Thoracic aorta (tissue), 2 donors: ENCODE measurements around the gene C1R. TPM values are rescaled to one million over a fixed set of nuclear protein-coding genes. Genes with fewer than 3 reads are reported as not detected.

Source experiments
- ATAC-seq: fragments of 150-250 bp; one replicate; pipeline ENCODE4 v1.8.0; 2017; ENCODE audit warnings: low read depth; ENCODE audit not compliant: insufficient number of reproducible peaks, low FRiP score
- DNase-seq: peaks from one replicate; pipeline ENCODE4 v3.0.0-alpha.2; 2020; ENCODE audit warnings: low spot score
- H3K27ac ChIP-seq, 2 donors: fragments of 200-600 bp; sonication (generic); 1 replicate in 1 of 2; 2 replicates in 1 of 2; pipeline ENCODE4 v1.5.1; 2016; ENCODE audit warnings: mild to moderate bottlenecking in 2 of 2, moderate library complexity in 2 of 2
- H3K27me3 ChIP-seq: fragments of 200-600 bp; sonication (generic); replicated peaks from 2 replicates; pipeline ENCODE4 v1.6.0; 2016; ENCODE audit warnings: mild to moderate bottlenecking; ENCODE audit not compliant: insufficient read depth
- H3K36me3 ChIP-seq: fragments of 200-600 bp; sonication (generic); one replicate; pipeline ENCODE4 v1.5.1; 2016
- H3K4me1 ChIP-seq, 2 donors: fragments of 200-600 bp; sonication (generic); 1 replicate in 1 of 2; 2 replicates in 1 of 2; pipeline versions ENCODE4 v1.5.1 to v1.6.0; 2016; ENCODE audit warnings: low read depth in 2 of 2, mild to moderate bottlenecking in 1 of 2; ENCODE audit not compliant: control insufficient read depth in 1 of 2
- H3K4me3 ChIP-seq: fragments of 200-600 bp; sonication (generic); 2 replicates; pipeline ENCODE4 v1.5.1; 2016; ENCODE audit warnings: mild to moderate bottlenecking
- H3K9me3 ChIP-seq: fragments of 200-600 bp; sonication (generic); 2 replicates; pipeline ENCODE4 v1.5.1; 2016
- total RNA-seq, 2 donors: library from RNA; depleted of rRNA; stranded (reverse); fragments of >200 nt; gene quantifications; one replicate each; pipeline versions ENCODE4 v1.1.0 to v1.2.3, GENCODE V29; 2016
- TF ChIP-seq, protein P1 (sequence below): fragments of 200-600 bp; sonication (generic); IDR thresholded peaks from one replicate; pipeline ENCODE4 v1.5.1; 2019; ENCODE audit warnings: antibody characterized with exemption

C1R gene
- total RNA-seq, 2 donors from 2014 or later, result 811 to 997 TPM

DNA sequence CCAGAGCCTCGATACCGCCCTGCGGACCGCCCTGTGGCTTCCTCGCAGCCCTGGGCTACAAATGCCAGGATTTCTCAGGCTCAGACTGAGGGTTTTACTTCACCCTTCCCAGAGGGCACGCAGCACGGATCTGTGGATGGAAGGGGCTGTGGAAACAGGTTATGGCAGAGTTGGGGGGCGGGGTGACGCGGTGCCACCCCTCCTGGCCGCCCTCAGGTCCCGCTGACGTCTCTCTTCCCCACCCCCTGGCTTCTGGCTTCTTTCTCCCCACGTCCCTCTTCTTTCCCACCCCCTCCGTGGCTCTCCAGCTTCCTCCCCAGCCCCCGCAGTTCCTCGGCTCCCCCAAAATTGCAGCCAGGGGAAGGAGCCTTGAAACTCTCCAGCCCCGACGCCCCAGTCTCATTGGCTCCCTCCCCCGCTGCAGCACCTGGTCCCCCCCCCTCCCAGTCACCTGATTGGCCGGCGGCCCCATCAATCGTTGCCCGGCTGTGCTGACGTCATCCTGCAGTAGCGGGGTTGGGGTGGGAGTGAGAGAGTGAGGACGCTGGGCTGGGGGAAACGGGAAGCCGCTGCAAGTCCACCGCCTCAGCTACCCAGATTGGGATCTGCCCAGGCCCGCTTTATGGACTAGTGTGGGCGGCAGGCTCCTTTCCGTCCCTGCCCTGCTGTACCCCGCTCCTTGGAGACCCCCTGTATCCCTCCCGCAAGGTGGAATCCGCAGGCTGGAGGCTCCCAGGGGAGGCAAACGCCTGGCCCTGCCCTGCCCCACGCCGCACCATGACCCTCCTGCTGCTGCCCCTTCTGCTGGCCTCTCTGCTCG, 37.8 kb upstream of the C1R start, which contains the start of gene CLSTN3:
Gene CLSTN3, plus strand, starts transcription at position 500 of the 820 bp plus-strand sequence. Its CDS starts 278 bp downstream, at position 778.
- peaks cover 12 to 14% of the 10 kb centered on the region in 2 donors for H3K4me1 ChIP-seq
- TF ChIP-seq, protein P1, sequence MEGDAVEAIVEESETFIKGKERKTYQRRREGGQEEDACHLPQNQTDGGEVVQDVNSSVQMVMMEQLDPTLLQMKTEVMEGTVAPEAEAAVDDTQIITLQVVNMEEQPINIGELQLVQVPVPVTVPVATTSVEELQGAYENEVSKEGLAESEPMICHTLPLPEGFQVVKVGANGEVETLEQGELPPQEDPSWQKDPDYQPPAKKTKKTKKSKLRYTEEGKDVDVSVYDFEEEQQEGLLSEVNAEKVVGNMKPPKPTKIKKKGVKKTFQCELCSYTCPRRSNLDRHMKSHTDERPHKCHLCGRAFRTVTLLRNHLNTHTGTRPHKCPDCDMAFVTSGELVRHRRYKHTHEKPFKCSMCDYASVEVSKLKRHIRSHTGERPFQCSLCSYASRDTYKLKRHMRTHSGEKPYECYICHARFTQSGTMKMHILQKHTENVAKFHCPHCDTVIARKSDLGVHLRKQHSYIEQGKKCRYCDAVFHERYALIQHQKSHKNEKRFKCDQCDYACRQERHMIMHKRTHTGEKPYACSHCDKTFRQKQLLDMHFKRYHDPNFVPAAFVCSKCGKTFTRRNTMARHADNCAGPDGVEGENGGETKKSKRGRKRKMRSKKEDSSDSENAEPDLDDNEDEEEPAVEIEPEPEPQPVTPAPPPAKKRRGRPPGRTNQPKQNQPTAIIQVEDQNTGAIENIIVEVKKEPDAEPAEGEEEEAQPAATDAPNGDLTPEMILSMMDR, result no peak
- H3K27me3 ChIP-seq, result no peaks in the 10 kb centered on the region
- no peaks in the 10 kb centered on the region for H3K36me3 ChIP-seq
- DNase-seq (peak; percentile 52), ATAC-seq (peak; percentile 68)
- H3K4me3 ChIP-seq, result peak within 1 kb of the TSS; percentile 95
- H3K9me3 ChIP-seq, result no peaks in the 10 kb centered on the region
- peak within 1 kb of the TSS; percentile 20 to 76 for H3K27ac ChIP-seq

DNA sequence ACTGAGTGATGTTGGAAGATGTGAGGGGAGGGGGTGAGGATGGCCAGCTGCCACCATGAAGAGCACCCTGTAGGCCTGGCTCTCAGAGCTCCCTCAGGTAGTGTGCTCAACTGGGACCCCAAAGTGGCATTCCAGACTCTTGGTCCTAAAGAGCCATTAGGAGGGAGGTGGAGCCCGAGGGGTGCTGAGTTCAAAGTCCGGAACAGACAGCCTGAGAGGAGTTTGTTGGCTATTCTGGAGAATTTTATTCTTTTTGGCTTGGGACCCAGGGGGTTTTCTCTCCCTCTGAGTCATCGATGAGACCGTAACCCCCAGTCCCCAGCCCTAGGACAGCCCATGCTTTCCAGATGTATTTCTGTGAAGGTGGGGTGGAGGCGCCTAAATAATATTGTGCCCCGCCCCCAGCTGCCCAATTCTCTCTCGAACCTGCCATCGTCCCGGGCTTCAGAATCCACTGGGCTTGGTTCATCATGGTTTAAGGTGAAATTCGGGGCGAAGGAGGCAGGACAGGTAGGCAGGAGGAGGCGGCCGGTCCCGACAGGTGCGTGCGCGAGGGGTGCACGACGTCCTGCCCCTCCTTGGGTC, 37.1 kb upstream of the C1R start:
- Histone ChIP-seq H3K27ac (peak overlapping the region; percentile 20 to 76), H3K9me3 (no peaks in the 10 kb centered on the region), H3K4me1 (peaks cover 12 to 14% of the 10 kb centered on the region in 2 donors), H3K36me3 (no peaks in the 10 kb centered on the region), H3K27me3 (no peaks in the 10 kb centered on the region), H3K4me3 (peak overlapping the region; percentile 95)
- no peak for ATAC-seq
- DNase-seq, result no peak
- TF ChIP-seq, protein P1, result no peak

- H3K9me3 ChIP-seq, result no peaks in the 10 kb centered on the region
- H3K27ac ChIP-seq, result peak within 1 kb of the TSS; percentile 20 to 76
- DNase-seq (no peak), ATAC-seq (no peak)
- TF ChIP-seq, protein P1, result no peak
- H3K4me3 ChIP-seq, result peak within 1 kb of the TSS; percentile 95
- H3K36me3 ChIP-seq, result no peaks in the 10 kb centered on the region
- no peaks in the 10 kb centered on the region for H3K27me3 ChIP-seq
- H3K4me1 ChIP-seq, result peaks cover 12 to 14% of the 10 kb centered on the region in 2 donors
Measured at GRCh38 chr12:7128681-7129286, 36.5 kb upstream of the C1R start, which contains the start of gene RBP5. Gene RBP5, minus strand, starts transcription at chr12:7128889. Its CDS starts 114 bp downstream, at chr12:7128775.

DNA sequence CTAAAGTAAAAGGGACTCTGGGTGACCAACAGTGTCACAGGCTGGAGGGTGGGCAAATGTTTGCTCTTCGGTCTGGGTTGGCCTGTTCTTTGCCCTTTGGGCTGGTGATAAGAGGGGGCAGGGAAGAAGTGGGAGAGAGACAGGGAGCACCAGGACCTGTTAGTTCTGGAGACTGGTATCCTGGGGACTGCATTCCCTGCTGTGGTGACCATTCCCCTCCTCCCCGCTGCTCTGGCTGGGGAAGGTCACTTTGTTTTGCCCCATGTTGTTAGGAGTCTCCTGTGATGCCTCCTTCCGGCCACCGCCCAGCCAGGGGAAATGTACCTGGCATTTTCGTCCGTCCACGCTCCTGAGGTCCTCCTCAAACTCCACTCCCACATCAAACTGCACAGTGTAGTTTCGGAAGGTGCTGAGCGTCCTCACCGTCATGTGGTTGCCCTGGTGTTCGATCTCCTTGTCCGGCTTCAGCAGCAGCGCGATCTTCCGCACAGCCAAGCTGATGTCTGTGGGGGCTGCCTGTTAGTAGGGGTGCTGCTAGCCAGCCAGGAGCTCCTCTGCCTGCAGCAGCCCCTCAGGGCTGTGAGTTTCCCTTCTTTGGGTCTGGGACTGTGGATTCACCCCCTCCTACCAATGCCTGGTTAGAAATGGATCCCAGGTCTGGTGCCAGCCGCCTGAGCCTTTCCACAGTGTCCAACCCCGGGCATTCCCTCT, 35.8 kb upstream of the C1R start:
- DNase-seq (no peak), ATAC-seq (no peak)
- TF ChIP-seq, protein P1, result no peak
- no peaks in the 10 kb centered on the region for H3K27me3 ChIP-seq
- H3K4me3 ChIP-seq, result peak overlapping the region; percentile 18
- H3K9me3 ChIP-seq, result no peaks in the 10 kb centered on the region
- no peak overlapping the region for H3K27ac ChIP-seq
- H3K36me3 ChIP-seq, result no peaks in the 10 kb centered on the region
- H3K4me1 ChIP-seq, result peaks cover 12 to 14% of the 10 kb centered on the region in 2 donors
